HAP-1 (cell line): ENCODE data around the gene BBS9.

Experiments used
- DNase-seq, 2 experiments: peaks; one replicate each; pipeline ENCODE4 v3.0.0-alpha.2; 2016 to 2020; ENCODE audit warnings: low spot score in 2 of 2
- H3K27me3 ChIP-seq: fragments of 250-450 bp; sonication (Bioruptor Pico); 2 replicates; pipeline ENCODE4 v1.5.1; 2020; ENCODE audit warnings: low read depth, mild to moderate bottlenecking, moderate library complexity
- H3K36me3 ChIP-seq: fragments of 250-450 bp; sonication (Bioruptor Pico); replicated peaks from 2 replicates; pipeline ENCODE4 v1.5.1; 2020; ENCODE audit warnings: mild to moderate bottlenecking
- H3K4me1 ChIP-seq: fragments of 250-450 bp; sonication (Bioruptor Pico); 2 replicates; pipeline ENCODE4 v1.5.1; 2020; ENCODE audit warnings: mild to moderate bottlenecking
- H3K4me3 ChIP-seq: fragments of 250-450 bp; sonication (Bioruptor Pico); 2 replicates; pipeline ENCODE4 v1.5.1; 2020; ENCODE audit warnings: mild to moderate bottlenecking, moderate library complexity
- H3K9me3 ChIP-seq: fragments of 250-450 bp; sonication (Bioruptor Pico); 2 replicates; pipeline ENCODE4 v1.5.1; 2020; ENCODE audit warnings: mild to moderate bottlenecking, moderate library complexity
- in situ Hi-C: fragments of 300-500 bp; cut with MboI; formaldehyde crosslinking; loops from 3 replicates; pipeline ENCODE4 v1.14.3; 2020; ENCODE audit warnings: low sequenced_read_pairs, inconsistent platforms, mixed read lengths

The BBS9 gene

GRCh38 chr7:33581236-33581635, 451.9 kb downstream of the BBS9 start:
- no peaks in the 10 kb centered on the region for H3K27me3 ChIP-seq
- DNase-seq, result no peak
- in situ Hi-C loops, result no loop called here
- H3K36me3 ChIP-seq, result no peaks in the 10 kb centered on the region
- no peak overlapping the region for H3K4me3 ChIP-seq
- H3K4me1 ChIP-seq, result no peaks in the 10 kb centered on the region
- H3K9me3 ChIP-seq, result no peaks in the 10 kb centered on the region

GRCh38 chr7:33582104-33582503, 452.7 kb downstream of the BBS9 start:
- Histone ChIP-seq H3K36me3 (no peaks in the 10 kb centered on the region), H3K4me1 (no peaks in the 10 kb centered on the region), H3K27me3 (no peaks in the 10 kb centered on the region), H3K4me3 (no peak overlapping the region), H3K9me3 (no peaks in the 10 kb centered on the region)
- no peak for DNase-seq
- in situ Hi-C loops, result no loop called here

- no peaks in the 10 kb centered on the region for H3K36me3 ChIP-seq
- no peak for DNase-seq
- in situ Hi-C loops, result no loop called here
- H3K9me3 ChIP-seq, result no peaks in the 10 kb centered on the region
- no peaks in the 10 kb centered on the region; the same call in 1 of the 2 replicates for H3K27me3 ChIP-seq
- H3K4me3 ChIP-seq, result no peak overlapping the region
- H3K4me1 ChIP-seq, result no peaks in the 10 kb centered on the region
These were observed 453.2 kb downstream of the BBS9 start for GRCh38 chr7:33582533-33582932.

- in situ Hi-C loops, result no loop called here
- Histone ChIP-seq H3K9me3 (no peaks in the 10 kb centered on the region), H3K4me1 (no peaks in the 10 kb centered on the region), H3K36me3 (no peaks in the 10 kb centered on the region), H3K27me3 (peaks cover 4% of the 10 kb centered on the region), H3K4me3 (no peak overlapping the region)
- no peak for DNase-seq
These were observed 460.5 kb downstream of the BBS9 start for GRCh38 chr7:33589911-33590310.

DNA sequence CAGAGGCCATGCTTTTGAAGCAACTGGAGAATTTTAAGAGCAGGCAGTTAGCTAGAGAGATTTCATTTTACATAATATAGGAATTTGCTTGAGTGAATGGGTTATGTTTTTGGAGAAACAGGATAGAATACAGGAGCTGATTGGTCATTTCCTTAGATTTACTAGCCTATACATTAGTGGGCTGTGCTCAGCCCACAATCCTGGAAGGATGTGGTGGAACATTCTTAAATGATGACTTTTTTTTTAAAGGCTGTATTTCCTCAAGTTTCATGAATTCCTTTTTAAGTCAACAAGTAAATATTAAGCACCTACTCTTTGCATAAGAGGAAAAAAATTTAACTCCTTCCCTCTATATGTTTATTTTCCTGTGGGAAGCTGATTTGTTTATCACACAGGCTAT, 461.6 kb downstream of the BBS9 start:
- Histone ChIP-seq H3K4me1 (no peaks in the 10 kb centered on the region), H3K4me3 (no peak overlapping the region), H3K9me3 (no peaks in the 10 kb centered on the region), H3K36me3 (no peaks in the 10 kb centered on the region), H3K27me3 (peaks cover 4% of the 10 kb centered on the region)
- in situ Hi-C loops, result no loop called here
- no peak for DNase-seq

DNA sequence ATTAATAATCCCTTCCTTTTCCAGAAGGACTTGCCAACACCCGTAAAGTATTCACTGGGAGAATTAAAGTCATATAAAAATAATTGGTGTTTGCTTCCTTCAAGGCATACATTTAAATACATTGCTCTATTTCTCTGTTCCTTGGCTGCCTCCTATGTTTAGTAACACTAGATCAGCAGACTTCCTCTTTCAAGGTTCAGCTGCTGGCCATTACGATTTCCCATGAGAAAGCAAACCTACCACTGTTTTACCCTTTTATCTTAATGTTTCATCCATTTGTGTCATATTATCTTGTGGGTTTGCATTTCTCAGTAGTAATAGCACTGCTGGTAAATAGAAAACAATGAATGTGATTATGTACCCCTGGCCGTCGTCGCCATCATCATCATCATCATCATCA, 462.1 kb downstream of the BBS9 start:
- no peak for DNase-seq
- H3K27me3 ChIP-seq, result peaks cover 4% of the 10 kb centered on the region

GRCh38 chr7:33592718-33593117, 463.4 kb downstream of the BBS9 start:
- Histone ChIP-seq H3K4me3 (no peak overlapping the region), H3K27me3 (peaks cover 4% of the 10 kb centered on the region), H3K36me3 (no peaks in the 10 kb centered on the region), H3K4me1 (no peaks in the 10 kb centered on the region), H3K9me3 (no peaks in the 10 kb centered on the region)
- no peak for DNase-seq
- in situ Hi-C loops, result no loop called here

More for the DNA sequence above, 462.1 kb downstream of the BBS9 start:
- Histone ChIP-seq H3K9me3 (no peaks in the 10 kb centered on the region), H3K4me3 (no peak overlapping the region), H3K36me3 (no peaks in the 10 kb centered on the region), H3K4me1 (no peaks in the 10 kb centered on the region)
- in situ Hi-C loops, result no loop called here

- H3K4me3 ChIP-seq, result no peak overlapping the region
- DNase-seq, result no peak
- H3K4me1 ChIP-seq, result no peaks in the 10 kb centered on the region
- no peaks in the 10 kb centered on the region for H3K36me3 ChIP-seq
- H3K27me3 ChIP-seq, result peaks cover 4% of the 10 kb centered on the region; the same call in 1 of the 2 replicates
- H3K9me3 ChIP-seq, result no peaks in the 10 kb centered on the region
- in situ Hi-C loops, result no loop called here
These were observed 464.2 kb downstream of the BBS9 start for GRCh38 chr7:33593611-33594010.

- in situ Hi-C loops, result no loop called here
- no peaks in the 10 kb centered on the region for H3K9me3 ChIP-seq
- H3K4me3 ChIP-seq, result no peak overlapping the region
- DNase-seq, result no peak
- peaks cover 4% of the 10 kb centered on the region; the same call in 1 of the 2 replicates for H3K27me3 ChIP-seq
- H3K36me3 ChIP-seq, result no peaks in the 10 kb centered on the region
- H3K4me1 ChIP-seq, result no peaks in the 10 kb centered on the region
These were observed 467.3 kb downstream of the BBS9 start for GRCh38 chr7:33596686-33597085.

- H3K36me3 ChIP-seq, result no peaks in the 10 kb centered on the region
- in situ Hi-C loops, result no loop called here
- H3K4me1 ChIP-seq, result no peaks in the 10 kb centered on the region
- H3K4me3 ChIP-seq, result no peak overlapping the region
- DNase-seq, result no peak
- no peaks in the 10 kb centered on the region for H3K9me3 ChIP-seq
- peaks cover under 1% of the 10 kb centered on the region; the same call in 1 of the 2 replicates for H3K27me3 ChIP-seq
These were observed 467.8 kb downstream of the BBS9 start for GRCh38 chr7:33597181-33597580.

- H3K4me1 ChIP-seq, result no peaks in the 10 kb centered on the region
- in situ Hi-C loops, result no loop called here
These were observed 471.7 kb downstream of the BBS9 start for GRCh38 chr7:33601101-33601500.

GRCh38 chr7:33601884-33602283, 472.5 kb downstream of the BBS9 start:
- in situ Hi-C loops, result no loop called here
- no peak for DNase-seq
- H3K27me3 ChIP-seq, result no peaks in the 10 kb centered on the region
- no peaks in the 10 kb centered on the region for H3K36me3 ChIP-seq
- no peak overlapping the region for H3K4me3 ChIP-seq
- no peaks in the 10 kb centered on the region for H3K4me1 ChIP-seq
- H3K9me3 ChIP-seq, result no peaks in the 10 kb centered on the region

More at GRCh38 chr7:33601101-33601500, 471.7 kb downstream of the BBS9 start:
- no peaks in the 10 kb centered on the region for H3K36me3 ChIP-seq
- DNase-seq, result no peak
- H3K27me3 ChIP-seq, result no peaks in the 10 kb centered on the region
- H3K4me3 ChIP-seq, result no peak overlapping the region
- no peaks in the 10 kb centered on the region for H3K9me3 ChIP-seq

- Histone ChIP-seq H3K4me1 (no peaks in the 10 kb centered on the region), H3K9me3 (no peaks in the 10 kb centered on the region), H3K36me3 (no peaks in the 10 kb centered on the region), H3K4me3 (no peak overlapping the region), H3K27me3 (no peaks in the 10 kb centered on the region)
- in situ Hi-C loops, result no loop called here
- no peak for DNase-seq
These were observed 474.7 kb downstream of the BBS9 start for GRCh38 chr7:33604056-33604455.

- no peak for DNase-seq
- H3K4me3 ChIP-seq, result no peak overlapping the region
- in situ Hi-C loops, result no loop called here
These were observed 481.6 kb downstream of the BBS9 start for GRCh38 chr7:33610918-33611317.

DNA sequence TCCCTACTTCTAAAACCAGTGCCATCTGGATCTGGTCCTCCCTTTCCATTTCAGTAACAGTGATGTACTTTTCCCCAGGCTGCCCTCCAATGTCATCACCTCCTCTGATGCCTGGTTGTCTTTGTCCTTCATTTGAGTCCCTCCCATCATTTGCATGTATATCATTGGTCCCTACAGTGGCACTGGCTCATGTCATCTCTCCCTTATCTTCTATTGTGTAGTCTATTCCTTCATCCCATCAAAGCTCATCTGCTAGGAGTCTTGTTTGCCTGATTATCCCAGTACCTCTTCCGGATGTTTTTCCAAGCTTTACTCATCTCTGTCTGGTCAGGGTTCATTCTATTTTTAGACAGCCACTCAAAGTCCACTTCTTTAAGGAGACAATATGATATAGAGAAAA, 483.1 kb downstream of the BBS9 start:
- no peak for DNase-seq
- H3K36me3 ChIP-seq, result no peaks in the 10 kb centered on the region
- in situ Hi-C loops, result no loop called here
- no peaks in the 10 kb centered on the region for H3K4me1 ChIP-seq
- no peaks in the 10 kb centered on the region for H3K27me3 ChIP-seq
- no peaks in the 10 kb centered on the region for H3K9me3 ChIP-seq
- no peak overlapping the region for H3K4me3 ChIP-seq

More at GRCh38 chr7:33610918-33611317, 481.6 kb downstream of the BBS9 start:
- no peaks in the 10 kb centered on the region for H3K27me3 ChIP-seq
- no peaks in the 10 kb centered on the region for H3K4me1 ChIP-seq
- H3K36me3 ChIP-seq, result no peaks in the 10 kb centered on the region
- H3K9me3 ChIP-seq, result no peaks in the 10 kb centered on the region
